Spleen (tissue), 11 donors: Measurements from ENCODE around the gene APEX1. TPM values are rescaled to one million over a fixed set of nuclear protein-coding genes. Genes with fewer than 3 reads are reported as not detected.
"Not testable (repeated sequence)": the region's sequence is repeated elsewhere in the genome, so short reads cannot be mapped to it uniquely, and the experiment has no call there.

Experiments used
- DNase-seq: peaks from one replicate; pipeline ENCODE4 v3.0.0-alpha.2; 2020
- H3K27ac ChIP-seq, 8 donors: fragments of 200-600 bp; sonication (generic) in 7 of 8; 1 replicate in 4 of 8; 2 replicates in 4 of 8; pipeline versions ENCODE4 v1.5.0 to v1.8.0; 2016 to 2021; ENCODE audit warnings: inconsistent platforms in 4 of 8, mild to moderate bottlenecking in 4 of 8, moderate library complexity in 1 of 8
- H3K27me3 ChIP-seq, 7 donors: fragments of 200-600 bp; sonication (generic) in 6 of 7; replicated peaks in 1 of 7; 1 replicate in 4 of 7; 2 replicates in 3 of 7; pipeline versions ENCODE4 v1.5.0 to v1.8.0; 2016 to 2021; ENCODE audit warnings: inconsistent platforms in 3 of 7, mild to moderate bottlenecking in 1 of 7
- H3K36me3 ChIP-seq, 6 donors: fragments of 200-600 bp; sonication (generic) in 5 of 6; 1 replicate in 4 of 6; 2 replicates in 2 of 6; pipeline versions ENCODE4 v1.5.0 to v1.8.0; 2016 to 2021; ENCODE audit warnings: inconsistent platforms in 2 of 6
- H3K4me1 ChIP-seq, 6 donors: fragments of 200-600 bp; sonication (generic) in 5 of 6; 1 replicate in 3 of 6; 2 replicates in 3 of 6; pipeline versions ENCODE4 v1.5.0 to v1.8.0; 2016 to 2021; ENCODE audit warnings: inconsistent platforms in 3 of 6
- H3K4me3 ChIP-seq, 8 donors: fragments of 200-600 bp; sonication (generic) in 7 of 8; 1 replicate in 4 of 8; 2 replicates in 4 of 8; pipeline versions ENCODE4 v1.5.0 to v1.8.0; 2016 to 2021; ENCODE audit warnings: inconsistent platforms in 4 of 8, mild to moderate bottlenecking in 4 of 8, moderate library complexity in 2 of 8
- H3K9me3 ChIP-seq, 8 donors: fragments of 200-600 bp; sonication (generic) in 7 of 8; 1 replicate in 4 of 8; 2 replicates in 4 of 8; pipeline versions ENCODE4 v1.5.0 to v1.8.0; 2016 to 2021; ENCODE audit warnings: inconsistent platforms in 4 of 8
- CTCF ChIP-seq, 11 experiments: fragments of 200-600 bp in 7 of 11; fragments of 450-650 bp in 4 of 11; sonication (generic) in 4 of 11; IDR thresholded peaks in 8 of 11; conservative IDR thresholded peaks in 3 of 11; 1 replicate in 7 of 11; 2 replicates in 4 of 11; pipeline versions ENCODE4 v1.4.0 to v1.8.0; 2016 to 2021; ENCODE audit warnings: antibody characterized with exemption in 11 of 11, inconsistent platforms in 4 of 11, mild to moderate bottlenecking in 1 of 11
- POLR2A ChIP-seq, 3 donors: fragments of 450-650 bp; IDR thresholded peaks; one replicate each; pipeline ENCODE4 v1.5.1; 2017; ENCODE audit warnings: antibody characterized with exemption in 3 of 3, mild to moderate bottlenecking in 1 of 3
- POLR2AphosphoS5 ChIP-seq, 3 donors: sonication (generic); formaldehyde crosslinking; IDR thresholded peaks; one replicate each; pipeline ENCODE4 v1.5.1; 2017; ENCODE audit warnings: antibody characterized with exemption in 3 of 3
- WGBS, 5 donors: extraction: QIAGEN DNeasy Blood & Tissue Kit in 3 of 5; methylation state at CpG; one replicate each; pipeline versions ENCODE4 v1.1.5 to v1.1.7; 2013 to 2018; 5-methylcytosine and 5-hydroxymethylcytosine counted together
- intact Hi-C: fragments of 100-400 bp; cut with DNase I; formaldehyde crosslinking; loops from one replicate; pipeline ENCODE4 v1.15.0; 2023; ENCODE audit warnings: low total_unique reads
- polyA plus RNA-seq, 3 donors: library from polyadenylated mRNA; stranded (reverse); fragments of 200-250 nt; gene quantifications; one replicate each; pipeline ENCODE4 v1.2.1, GENCODE V29; 2013
- small RNA-seq, 4 donors: library from RNA; depleted of rRNA; stranded (forward); fragments of <200 nt; gene quantifications; one replicate each; pipeline ENCODE3, GENCODE V24; 2016
- total RNA-seq, 7 donors: library from RNA; depleted of rRNA in 3 of 7; stranded (reverse); fragments of >200 nt in 3 of 7; fragmentation: NEBNext Ultra II Directional in 4 of 7; extraction: Animal tissue kit (Norgen Biotek cat#: 25700) in 4 of 7; gene quantifications; one replicate each; pipeline versions ENCODE4 v1.1.0 to v1.2.1, GENCODE V29; 2016 to 2021
- donor health status: healthy with polysubstance abuse.
- donor health status: DM: no; HTN: no; CAD: no; lungs with moderate emphysema.
- donor health status: DM: no; HTN: no; CAD: no.
- donor health status: Bipolar disorder and iron deficiency.
- donor health status: healthy.
- donor health status: DM: no; HTN: no; CAD: no.
- donor health status: DM: yes; HTN: yes; CAD: no.

The APEX1 gene
- total and polyA plus RNA-seq, 10 donors, result 89.4 to 153 (median 115) TPM

DNA sequence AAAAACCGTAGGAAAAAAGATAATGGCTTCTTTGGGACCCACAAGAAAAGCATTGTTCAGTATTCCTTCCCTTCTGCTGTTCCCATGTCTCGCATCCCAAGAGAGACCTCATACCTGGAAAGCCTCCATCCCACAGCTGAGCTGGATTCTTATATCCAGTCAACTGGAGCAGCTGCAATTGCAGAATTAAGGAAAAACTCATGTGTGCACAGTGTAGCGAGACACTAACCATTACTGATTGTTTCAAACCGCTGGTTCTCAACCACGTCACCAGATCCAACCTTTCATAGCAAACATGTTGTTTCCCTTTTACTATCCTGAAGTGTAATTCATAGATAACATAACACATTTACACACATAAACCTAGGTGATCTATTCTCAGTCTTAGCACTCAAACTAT is 44.9 kb downstream of the APEX1 start:
- peaks cover 0 to 31% (median 12%) of the 10 kb centered on the region in 6 donors for H3K4me1 ChIP-seq
- H3K36me3 ChIP-seq, result no peaks in the 10 kb centered on the region
- intact Hi-C loops, result no loop called here
- 89 to 93% (median 91%) methylated on average over 5 of the region's 5 CpGs for WGBS, 5 donors
- no peak for DNase-seq
- H3K27me3 ChIP-seq, result no peaks in the 10 kb centered on the region
- TF ChIP-seq POLR2AphosphoS5 (IDR thresholded peaks at IDR 0.05), result no peak
- no peak for TF ChIP-seq POLR2A (IDR thresholded peaks at IDR 0.05)
- no peak for TF ChIP-seq CTCF (IDR thresholded peaks at IDR 0.05 in 8 of 11, conservative IDR thresholded peaks at IDR 0.05 in 3 of 11)
- no peak overlapping the region for H3K4me3 ChIP-seq
- H3K9me3 ChIP-seq, result no peaks in the 10 kb centered on the region
- no peak overlapping the region for H3K27ac ChIP-seq

DNA sequence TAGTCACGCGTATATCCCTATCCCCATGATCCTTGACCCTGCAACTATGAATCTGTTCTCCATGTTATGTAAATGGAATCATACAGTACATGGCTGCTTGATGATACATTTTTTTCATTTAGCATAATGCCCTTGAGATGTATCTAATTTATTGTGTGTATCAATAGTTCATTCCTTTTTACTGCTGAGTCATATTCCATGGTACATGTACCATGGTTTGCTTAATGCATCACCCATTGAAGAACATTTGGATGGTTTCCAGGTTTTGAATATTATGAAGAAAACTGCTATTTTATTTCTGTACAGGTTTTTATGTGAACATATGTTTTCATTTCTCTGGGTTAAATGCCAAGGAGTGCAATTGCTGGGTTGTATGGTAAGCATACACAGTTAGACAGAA is 46.3 kb downstream of the APEX1 start:
- no peak for TF ChIP-seq POLR2AphosphoS5 (IDR thresholded peaks at IDR 0.05)
- no peak overlapping the region for H3K27ac ChIP-seq

DNA sequence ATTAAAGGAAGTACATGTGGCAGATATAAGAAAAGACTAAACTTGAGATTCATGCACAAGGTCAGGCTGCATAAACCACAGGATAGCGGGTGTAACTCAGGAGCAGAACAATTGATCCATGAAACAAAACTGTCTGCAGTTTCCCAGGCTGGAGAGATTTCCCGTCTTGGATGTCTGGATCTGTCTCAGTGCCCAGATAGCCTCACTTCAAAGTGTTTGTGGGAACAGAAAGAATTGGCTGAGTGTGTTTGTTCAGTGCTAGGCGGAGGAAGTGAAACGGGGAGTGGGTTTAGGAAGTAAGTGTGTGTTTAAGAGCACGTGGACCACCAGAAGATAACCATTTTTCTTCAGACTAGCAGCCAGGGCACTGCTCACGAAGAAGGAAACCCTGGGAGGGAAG is 48.9 kb downstream of the APEX1 start:
- 27 to 43% (median 32%) methylated on average over 6 of the region's 6 CpGs for WGBS, 5 donors
- H3K27me3 ChIP-seq, result no peaks in the 10 kb centered on the region
- no peak for DNase-seq
- no peak for TF ChIP-seq CTCF (IDR thresholded peaks at IDR 0.05 in 8 of 11, conservative IDR thresholded peaks at IDR 0.05 in 3 of 11)
- TF ChIP-seq POLR2AphosphoS5 (IDR thresholded peaks at IDR 0.05), result no peak
- TF ChIP-seq POLR2A (IDR thresholded peaks at IDR 0.05), result no peak
- H3K9me3 ChIP-seq, result no peaks in the 10 kb centered on the region
- H3K4me1 ChIP-seq, result peaks cover 0 to 16% (median 5%) of the 10 kb centered on the region in 6 donors
- H3K27ac ChIP-seq, result peak overlapping the region in 1 of 8 donors; percentile 4
- H3K4me3 ChIP-seq, result no peak overlapping the region
- intact Hi-C loops, result no loop called here
- H3K36me3 ChIP-seq, result no peaks in the 10 kb centered on the region

More for the DNA sequence above, 46.3 kb downstream of the APEX1 start:
- no peak for DNase-seq
- 91 to 97% (median 96%) methylated on average over 2 of the region's 2 CpGs for WGBS, 5 donors
- intact Hi-C loops, result no loop called here
- no peaks in the 10 kb centered on the region for H3K9me3 ChIP-seq
- no peaks in the 10 kb centered on the region for H3K36me3 ChIP-seq
- no peaks in the 10 kb centered on the region for H3K27me3 ChIP-seq
- H3K4me3 ChIP-seq, result no peak overlapping the region
- H3K4me1 ChIP-seq, result peaks cover 0 to 25% (median 12%) of the 10 kb centered on the region in 6 donors

- DNase-seq, H3K36me3 ChIP-seq, intact Hi-C loops, H3K27me3 ChIP-seq, H3K27ac ChIP-seq, H3K4me3 ChIP-seq, H3K9me3 ChIP-seq: not testable (repeated sequence)
- 86 to 97% (median 97%) methylated on average over 4 to 23 of the region's 30 CpGs; no CpG with 5 or more reads in 2 of the 5 donors for WGBS, 5 donors
- H3K4me1 ChIP-seq, result peaks cover 0 to 12% (median 4%) of the 10 kb centered on the region in 6 donors
Measured at GRCh38 chr14:20506276-20506675, 51.2 kb downstream of the APEX1 start.

DNA sequence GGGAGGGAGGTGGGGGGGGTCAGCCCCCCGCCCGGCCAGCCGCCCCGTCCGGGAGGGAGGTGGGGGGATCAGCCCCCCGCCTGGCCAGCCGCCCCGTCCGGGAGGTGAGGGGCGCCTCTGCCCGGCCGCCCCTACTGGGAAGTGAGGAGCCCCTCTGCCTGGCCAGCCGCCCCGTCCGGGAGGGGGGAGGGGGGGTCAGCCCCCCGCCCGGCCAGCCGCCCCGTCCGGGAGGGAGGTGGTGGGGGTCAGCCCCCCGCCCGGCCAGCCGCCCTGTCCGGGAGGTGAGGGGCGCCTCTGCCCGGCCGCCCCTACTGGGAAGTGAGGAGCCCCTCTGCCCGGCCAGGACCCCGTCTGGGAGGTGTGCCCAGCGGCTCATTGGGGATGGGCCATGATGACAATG is 51.7 kb downstream of the APEX1 start:
- DNase-seq, H3K4me3 ChIP-seq, H3K27ac ChIP-seq, H3K36me3 ChIP-seq, H3K27me3 ChIP-seq, intact Hi-C loops, H3K9me3 ChIP-seq: not testable (repeated sequence)
- no CpG with 5 or more reads among the region's 30 CpGs for WGBS, 5 donors
- H3K4me1 ChIP-seq, result peaks cover 0 to 13% (median 4%) of the 10 kb centered on the region in 6 donors

Small RNA genes within 50 kb of the gene (small RNA-seq; reads per million reads assigned to genes)
- gene RNA5SP382, result 0.62 to 2.7 (median 1.1) reads per million in 4 donors

Other genes with a start within 250 kb of the APEX1 start
- not detected for gene OR11H6, start 231.5 kb upstream of the APEX1 start, total RNA-seq
- not detected for gene OR11H6, start 231.5 kb upstream of the APEX1 start, polyA plus RNA-seq
- gene OR11H7, start 226.2 kb upstream of the APEX1 start, total RNA-seq, result not detected
- not detected for gene OR11H7, start 226.2 kb upstream of the APEX1 start, polyA plus RNA-seq
- gene OR11H4, start 215.9 kb upstream of the APEX1 start, total RNA-seq, result not detected
- not detected for gene OR11H4, start 215.9 kb upstream of the APEX1 start, polyA plus RNA-seq
- gene TTC5, start 149.3 kb upstream of the APEX1 start, total RNA-seq, result 10 to 100 TPM; 12.5 to 21.9 (median 18.8) TPM
- 1 to 10 TPM; 5.9 to 7.2 (median 6.7) TPM for gene TTC5, start 149.3 kb upstream of the APEX1 start, polyA plus RNA-seq
- gene CCNB1IP1, start 121.9 kb upstream of the APEX1 start, total RNA-seq, result 10 to 100 TPM; 21.1 to 32.8 (median 27.9) TPM
- 10 to 100 TPM; 30.4 to 49.1 (median 43.6) TPM for gene CCNB1IP1, start 121.9 kb upstream of the APEX1 start, polyA plus RNA-seq
- 10 to 100 TPM; 10.9 to 25.0 (median 17.2) TPM for gene PARP2, start 111.6 kb upstream of the APEX1 start, total RNA-seq
- 10 to 100 TPM in 2 of 3 donors, 1 to 10 TPM in 1; 9.1 to 12.0 (median 11.3) TPM for gene PARP2, start 111.6 kb upstream of the APEX1 start, polyA plus RNA-seq
- 10 to 100 TPM; 55.1 to 91.7 (median 70.5) TPM for gene TEP1, start 41.7 kb upstream of the APEX1 start, total RNA-seq
- gene TEP1, start 41.7 kb upstream of the APEX1 start, polyA plus RNA-seq, result 10 to 100 TPM; 19.2 to 38.7 (median 26.7) TPM
- 1 to 10 TPM in 2 of 7 donors, under 1 TPM in 4, not detected in 1; 0.47 to 2.9 (median 0.86) TPM for gene KLHL33, start 19.1 kb upstream of the APEX1 start, total RNA-seq
- gene KLHL33, start 19.1 kb upstream of the APEX1 start, polyA plus RNA-seq, result under 1 TPM; 0.22 to 0.54 (median 0.32) TPM
- 100 to 1,000 TPM in 2 of 7 donors, 10 to 100 TPM in 5; 48.6 to 110 (median 72.6) TPM for gene OSGEP, start 414 bp upstream of the APEX1 start, total RNA-seq
- gene OSGEP, start 414 bp upstream of the APEX1 start, polyA plus RNA-seq, result 100 to 1,000 TPM in 1 of 3 donors, 10 to 100 TPM in 2; 78.7 to 107 (median 87.1) TPM
- 10 to 100 TPM; 32.5 to 45.6 (median 38.4) TPM for gene PIP4P1, start 6.2 kb downstream of the APEX1 start, total RNA-seq
- 10 to 100 TPM; 37.1 to 79.6 (median 55.9) TPM for gene PIP4P1, start 6.2 kb downstream of the APEX1 start, polyA plus RNA-seq
- gene PNP, start 14.2 kb downstream of the APEX1 start, total RNA-seq, result 10 to 100 TPM; 36.0 to 93.1 (median 65.5) TPM
- 10 to 100 TPM; 44.8 to 64.3 (median 48.2) TPM for gene PNP, start 14.2 kb downstream of the APEX1 start, polyA plus RNA-seq
- under 1 TPM in 4 of 7 donors, not detected in 3; 0.60 to 0.95 (median 0.71) TPM for gene RNASE10, start 50.3 kb downstream of the APEX1 start, total RNA-seq
- not detected for gene RNASE10, start 50.3 kb downstream of the APEX1 start, polyA plus RNA-seq
- gene RNASE9, start 105.8 kb downstream of the APEX1 start, total RNA-seq, result not detected
- gene RNASE9, start 105.8 kb downstream of the APEX1 start, polyA plus RNA-seq, result not detected
- gene RNASE11, start 132.8 kb downstream of the APEX1 start, total RNA-seq, result not detected
- gene RNASE11, start 132.8 kb downstream of the APEX1 start, polyA plus RNA-seq, result not detected
- not detected for gene RNASE12, start 136.2 kb downstream of the APEX1 start, total RNA-seq
- gene RNASE12, start 136.2 kb downstream of the APEX1 start, polyA plus RNA-seq, result not detected
- under 1 TPM in 2 of 7 donors, not detected in 5; 0.27 to 0.77 TPM for gene OR6S1, start 186.5 kb downstream of the APEX1 start, total RNA-seq
- gene OR6S1, start 186.5 kb downstream of the APEX1 start, polyA plus RNA-seq, result under 1 TPM in 1 of 3 donors, not detected in 2; 0.10 TPM
- gene RNASE4, start 229.3 kb downstream of the APEX1 start, total RNA-seq, result 10 to 100 TPM in 3 of 7 donors, 1 to 10 TPM in 3, under 1 TPM in 1; 0.89 to 19.9 (median 9.8) TPM
- 10 to 100 TPM in 1 of 3 donors, 1 to 10 TPM in 2; 7.6 to 15.6 (median 8.4) TPM for gene RNASE4, start 229.3 kb downstream of the APEX1 start, polyA plus RNA-seq
- 10 to 100 TPM in 1 of 7 donors, 1 to 10 TPM in 6; 1.6 to 10.2 (median 4.8) TPM for gene ANG, start 233.5 kb downstream of the APEX1 start, total RNA-seq
- gene ANG, start 233.5 kb downstream of the APEX1 start, polyA plus RNA-seq, result 1 to 10 TPM; 3.1 to 7.2 (median 3.9) TPM